K562 (cell line): ENCODE measurements around the gene SAMD4A. TPM values are rescaled to one million over a fixed set of nuclear protein-coding genes. Genes with fewer than 3 reads are reported as not detected.

Experiments used
- ATAC-seq: fragments of 200-7000 bp; cut with Tn5 transposase; 3 replicates; pipeline ENCODE4 v1.9.1; 2020; ENCODE audit warnings: moderate library complexity
- BruUV-seq: library from RNA; stranded (reverse); fragments of 400-500 nt; replicated peaks from 2 replicates; lab custom pipeline; 2021; lab: Mats Ljungman, UMichigan
- CTCF ChIA-PET: fragments of 300-600 bp; formaldehyde crosslinking; extraction: SDS; loops from one replicate; lab custom pipeline; 2021; ENCODE audit warnings: low intra/inter-chr PET ratio; lab: Yijun Ruan, JAX
- POLR2A ChIA-PET: fragments of 300-600, 350-650 bp; sonication (Branson Sonifier 250); formaldehyde crosslinking; extraction: SDS; loops from one replicate; lab custom pipeline; 2021; ENCODE audit warnings: antibody characterized with exemption, inconsistent platforms; lab: Yijun Ruan, JAX
- DNase-seq, 4 experiments: peaks; one replicate each; pipeline versions ENCODE4 v3.0.0 to v3.0.0-alpha.2; 2011 to 2018; ENCODE audit warnings: low spot score in 3 of 4, mixed read lengths in 3 of 4; ENCODE audit errors: extremely low read depth in 1 of 4
- FAIRE-seq: peaks from 2 replicates; lab custom pipeline; 2011; peaks lifted over from hg19 to GRCh38; lab: Jason Lieb, UNC
- H2AFZ ChIP-seq: 2 replicates; pipeline ENCODE4 v1.6.0; 2011; ENCODE audit warnings: low read depth, low read length, control low read depth, inconsistent platforms
- H3K27ac ChIP-seq: fragments of 200-600 bp; 3 replicates; pipeline ENCODE4 v1.8.0; 2011; ENCODE audit warnings: low read depth, mild to moderate bottlenecking, control low read depth, inconsistent platforms, low read length, moderate library complexity, mixed read lengths; ENCODE audit errors: extremely low read depth
- H3K27me3 ChIP-seq, 2 experiments: fragments of 300-600 bp in 1 of 2; 2 replicates in 1 of 2; 3 replicates in 1 of 2; pipeline versions ENCODE4 v1.6.0 to v1.8.0; 2011; ENCODE audit warnings: inconsistent platforms in 2 of 2, low read length in 2 of 2, mild to moderate bottlenecking in 1 of 2, mixed read lengths in 1 of 2, moderate library complexity in 1 of 2; ENCODE audit not compliant: control insufficient read depth in 2 of 2, insufficient read depth in 2 of 2
- H3K36me3 ChIP-seq: fragments of 300-600 bp; 3 replicates; pipeline ENCODE4 v1.8.0; 2011; ENCODE audit warnings: mild to moderate bottlenecking, low read length, inconsistent platforms; ENCODE audit not compliant: control insufficient read depth, insufficient read depth
- H3K4me1 ChIP-seq, 2 experiments: fragments of 200-600 bp in 1 of 2; replicated peaks in 1 of 2; 2 replicates in 1 of 2; 3 replicates in 1 of 2; pipeline versions ENCODE4 v1.5.1 to v1.8.0; 2011; ENCODE audit warnings: inconsistent platforms in 2 of 2, low read length in 2 of 2, mild to moderate bottlenecking in 1 of 2, mixed read lengths in 1 of 2, moderate library complexity in 1 of 2; ENCODE audit not compliant: control insufficient read depth in 2 of 2, insufficient read depth in 2 of 2
- H3K4me2 ChIP-seq: 2 replicates; pipeline ENCODE4 v1.6.1; 2011; ENCODE audit warnings: low read length, control low read depth, inconsistent platforms, mixed read lengths; ENCODE audit not compliant: insufficient read depth
- H3K4me3 ChIP-seq: fragments of 200-600 bp; sonication (generic), shearing (Covaris generic); 2 replicates; pipeline ENCODE4 v1.5.1; 2016; ENCODE audit warnings: control low read depth, inconsistent platforms
- H3K79me2 ChIP-seq: fragments of 200-600 bp; 3 replicates; pipeline ENCODE4 v1.8.0; 2011; ENCODE audit warnings: low read length, inconsistent platforms; ENCODE audit not compliant: control insufficient read depth, insufficient read depth
- H3K9ac ChIP-seq, 2 experiments: 2 replicates each; pipeline versions ENCODE4 v1.6.0 to v1.6.1; 2011; ENCODE audit warnings: low read depth in 2 of 2, low read length in 2 of 2, control low read depth in 1 of 2, inconsistent platforms in 1 of 2, mild to moderate bottlenecking in 1 of 2, mixed read lengths in 1 of 2; ENCODE audit not compliant: insufficient read depth in 1 of 2
- H3K9me1 ChIP-seq: one replicate; pipeline ENCODE4 v1.6.0; 2011; ENCODE audit warnings: inconsistent platforms, mild to moderate bottlenecking, low read length, moderate library complexity; ENCODE audit not compliant: control insufficient read depth, insufficient read depth
- H3K9me3 ChIP-seq: replicated peaks from 2 replicates; pipeline ENCODE4 v1.5.1; 2011; ENCODE audit warnings: low read depth, low read length, inconsistent platforms; ENCODE audit not compliant: control insufficient read depth, insufficient read depth
- H4K20me1 ChIP-seq: replicated peaks from 2 replicates; pipeline ENCODE4 v1.6.1; 2011; ENCODE audit warnings: low read length, inconsistent platforms, mixed read lengths; ENCODE audit not compliant: control insufficient read depth, insufficient read depth
- CBX1 ChIP-seq: sonication (generic); IDR thresholded peaks from 2 replicates; pipeline ENCODE4 v1.6.1; 2016; ENCODE audit warnings: antibody characterized with exemption, low read depth, mild to moderate bottlenecking
- CC2D1A ChIP-seq: fragments of 450-650 bp; IDR thresholded peaks from 2 replicates; pipeline ENCODE4 v1.6.1; 2017; ENCODE audit warnings: mild to moderate bottlenecking
- CXXC5 ChIP-seq: fragments of 250-450 bp; sonication (Bioruptor Pico); IDR thresholded peaks from 2 replicates; pipeline ENCODE4 v1.8.0; 2022; ENCODE audit warnings: inconsistent platforms, mild to moderate bottlenecking, moderate library complexity
- E2F8 ChIP-seq: fragments of 450-650 bp; IDR thresholded peaks from 2 replicates; pipeline ENCODE4 v1.7.1; 2018; ENCODE audit warnings: mild to moderate bottlenecking, low read depth; ENCODE audit not compliant: partially characterized antibody
- FOS ChIP-seq: IDR thresholded peaks from 3 replicates; pipeline ENCODE4 v1.6.1; 2011; ENCODE audit not compliant: insufficient read length; ENCODE audit errors: extremely low read depth
- MAFG ChIP-seq: fragments of 450-650 bp; conservative IDR thresholded peaks from 2 replicates; pipeline ENCODE4 v1.6.1; 2016; ENCODE audit warnings: missing genetic modification characterization, missing compliant biosample characterization
- MYNN ChIP-seq, 2 experiments: sonication (generic); formaldehyde crosslinking in 1 of 2; IDR thresholded peaks; 2 replicates each; pipeline versions ENCODE4 v1.5.0 to v1.6.1; 2016 to 2020; ENCODE audit warnings: antibody characterized with exemption in 1 of 2, missing genetic modification reagents in 1 of 2
- NEUROD1 ChIP-seq: fragments of 150-350 bp; IDR thresholded peaks from 2 replicates; pipeline ENCODE4 v1.6.1; 2014; ENCODE audit warnings: borderline replicate concordance, low read length, low read depth; ENCODE audit not compliant: partially characterized antibody
- PCBP2 ChIP-seq: fragments of 200-400 bp; formaldehyde crosslinking; IDR thresholded peaks from 2 replicates; pipeline ENCODE4 v1.6.1; 2018; ENCODE audit warnings: low read length, low read depth, mild to moderate bottlenecking, moderate library complexity; ENCODE audit not compliant: poor library complexity, severe bottlenecking
- TAF1 ChIP-seq: IDR thresholded peaks from 2 replicates; pipeline ENCODE4 v1.6.1; 2011; ENCODE audit warnings: mild to moderate bottlenecking, low read length, moderate library complexity; ENCODE audit not compliant: insufficient read depth, control insufficient read depth, severe bottlenecking; ENCODE audit errors: extremely low read depth
- YY1 ChIP-seq, 3 experiments: IDR thresholded peaks; 2 replicates each; pipeline ENCODE4 v1.6.1; 2011; ENCODE audit warnings: low read length in 2 of 3, mild to moderate bottlenecking in 2 of 3, moderate library complexity in 2 of 3, borderline replicate concordance in 1 of 3, control low read depth in 1 of 3, low read depth in 1 of 3; ENCODE audit not compliant: insufficient read depth in 3 of 3, insufficient replicate concordance in 2 of 3, control insufficient read depth in 1 of 3, insufficient read length in 1 of 3; ENCODE audit errors: extremely low read depth in 1 of 3
- ZBTB34 ChIP-seq: fragments of 250-450 bp; sonication (Bioruptor Pico); IDR thresholded peaks from 2 replicates; pipeline ENCODE4 v1.8.0; 2021; ENCODE audit warnings: mild to moderate bottlenecking, moderate library complexity
- WGBS: fragments of 100-300 bp; shearing (Covaris generic); methylation state at CpG from one replicate; pipeline ENCODE4 v1.1.6; 2016; ENCODE audit warnings: low coverage, mixed read lengths; ENCODE audit not compliant: insufficient coverage; ENCODE audit errors: missing lambda C conversion rate; 5-methylcytosine and 5-hydroxymethylcytosine counted together
- in situ Hi-C: fragments of 300-500 bp; cut with MboI; formaldehyde crosslinking; loops from 4 replicates; pipeline ENCODE4 v1.15.0; 2018; ENCODE audit warnings: inconsistent platforms, mixed read lengths
- intact Hi-C: fragments of 100-400 bp; cut with micrococcal nuclease; formaldehyde crosslinking; loops from 2 replicates; pipeline ENCODE4 v1.14.2; 2022
- polyA plus RNA-seq, 8 experiments: library from polyadenylated mRNA; depleted of rRNA in 4 of 8; stranded (reverse) in 5 of 8; unstranded in 3 of 8; fragments of >200 nt; fragmentation: Nextera tagmentation in 2 of 8; fragmentation: Illumina TruSeq in 1 of 8; extraction: Ambion mirVana in 2 of 8; extraction: Trizol in 1 of 8; gene quantifications; 2 replicates each; pipeline versions ENCODE4 v1.2.1 to v1.2.3, GENCODE V29; 2011 to 2014; ENCODE audit warnings: inconsistent platforms in 1 of 8, missing spikeins in 1 of 8
- total RNA-seq, 7 experiments: library from RNA; depleted of rRNA in 6 of 7; stranded (reverse); fragments of >200 nt in 6 of 7; fragmentation: Illumina TruSeq in 2 of 7; extraction: Trizol in 2 of 7; gene quantifications; 2 replicates each; pipeline versions ENCODE4 v1.2.1 to v1.2.3, GENCODE V29; 2011 to 2021; ENCODE audit warnings: low replicate concordance in 1 of 7
- TF ChIP-seq, protein P1 (sequence below): sonication (generic); formaldehyde crosslinking; IDR thresholded peaks from 2 replicates; pipeline ENCODE4 v1.8.0; 2023; ENCODE audit warnings: mild to moderate bottlenecking, missing genetic modification reagents

Gene SAMD4A
- total and polyA plus RNA-seq, 9 of the 15 experiments (the other 6 are each of a cell fraction or from before 2014, with no cell fraction given) = 0.66 to 6.8 (median 3.3) TPM

DNA sequence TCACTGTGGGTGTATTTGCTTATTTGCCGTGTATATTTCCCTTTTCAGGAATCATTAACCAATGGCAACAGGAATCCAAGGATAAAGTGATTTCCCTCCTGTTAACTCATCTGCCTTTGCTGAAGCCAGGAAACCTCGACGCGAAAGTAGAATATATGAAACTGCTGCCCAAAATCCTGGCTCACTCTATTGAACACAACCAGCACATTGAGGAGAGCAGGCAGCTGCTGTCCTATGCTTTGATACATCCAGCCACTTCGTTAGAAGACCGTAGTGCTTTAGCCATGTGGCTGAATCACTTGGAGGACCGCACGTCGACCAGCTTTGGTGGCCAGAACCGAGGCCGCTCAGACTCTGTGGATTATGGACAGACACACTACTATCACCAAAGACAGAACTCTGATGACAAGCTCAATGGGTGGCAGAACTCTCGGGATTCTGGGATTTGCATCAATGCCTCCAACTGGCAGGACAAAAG, 135.1 kb downstream of the SAMD4A start:
- Histone ChIP-seq H3K4me1 (peaks cover 0 to 8% of the 10 kb centered on the region in 2 experiments; a peak in 3 of 5 replicates), H4K20me1 (0 out of 2 replicates have a peak, but pooled peaks cover 4% of the 10 kb centered on the region), H3K79me2 (peaks cover 12% of the 10 kb centered on the region), H3K9me1 (no peaks in the 10 kb centered on the region), H3K27ac (no peak overlapping the region), H3K36me3 (peaks cover 34% of the 10 kb centered on the region; the same call in 2 of the 3 replicates), H3K27me3 (no peaks in the 10 kb centered on the region), H3K4me3 (no peak overlapping the region), H3K9me3 (no peaks in the 10 kb centered on the region), H3K9ac (no peak overlapping the region), H3K4me2 (no peak overlapping the region), H2AFZ (no peak overlapping the region)
- POLR2A ChIA-PET = interaction anchor here (0.6 to 1.6 kb wide), 3 partner anchors 8 to 133 kb away, joined by 3 to 7 read pairs (median 4); no protein-coding TSS in a partner anchor
- DNase-seq (no peak), FAIRE-seq (no peak), ATAC-seq (no peak)
- no TSS peak for BruUV-seq
- 86% methylated on average over 12 of the region's 12 CpGs for WGBS
- intact Hi-C loops = no loop called here
- in situ Hi-C loops = no loop called here
- CTCF ChIA-PET = no interaction called here
- TF ChIP-seq YY1 (IDR thresholded peaks at IDR 0.05; ENCODE audit: borderline replicate concordance in 1 of 3, control insufficient read depth in 1 of 3, extremely low read depth in 1 of 3, insufficient read depth in 3 of 3, insufficient read length in 1 of 3, insufficient replicate concordance in 2 of 3, low read depth in 1 of 3, low read length in 2 of 3) (no peak), PCBP2 (no peak), E2F8 (no peak), CXXC5 (CRISPR knock-in tag) (no peak), TAF1 (no peak), FOS (no peak), ZBTB34 (CRISPR knock-in tag) (no peak), MYNN (IDR thresholded peaks at IDR 0.05) (no peak), MYNN (CRISPR knock-in tag; IDR thresholded peaks at IDR 0.05) (no peak), CC2D1A (no peak), NEUROD1 (no peak), MAFG (tag) (no peak), CBX1 (no peak)
- TF ChIP-seq, protein P1, sequence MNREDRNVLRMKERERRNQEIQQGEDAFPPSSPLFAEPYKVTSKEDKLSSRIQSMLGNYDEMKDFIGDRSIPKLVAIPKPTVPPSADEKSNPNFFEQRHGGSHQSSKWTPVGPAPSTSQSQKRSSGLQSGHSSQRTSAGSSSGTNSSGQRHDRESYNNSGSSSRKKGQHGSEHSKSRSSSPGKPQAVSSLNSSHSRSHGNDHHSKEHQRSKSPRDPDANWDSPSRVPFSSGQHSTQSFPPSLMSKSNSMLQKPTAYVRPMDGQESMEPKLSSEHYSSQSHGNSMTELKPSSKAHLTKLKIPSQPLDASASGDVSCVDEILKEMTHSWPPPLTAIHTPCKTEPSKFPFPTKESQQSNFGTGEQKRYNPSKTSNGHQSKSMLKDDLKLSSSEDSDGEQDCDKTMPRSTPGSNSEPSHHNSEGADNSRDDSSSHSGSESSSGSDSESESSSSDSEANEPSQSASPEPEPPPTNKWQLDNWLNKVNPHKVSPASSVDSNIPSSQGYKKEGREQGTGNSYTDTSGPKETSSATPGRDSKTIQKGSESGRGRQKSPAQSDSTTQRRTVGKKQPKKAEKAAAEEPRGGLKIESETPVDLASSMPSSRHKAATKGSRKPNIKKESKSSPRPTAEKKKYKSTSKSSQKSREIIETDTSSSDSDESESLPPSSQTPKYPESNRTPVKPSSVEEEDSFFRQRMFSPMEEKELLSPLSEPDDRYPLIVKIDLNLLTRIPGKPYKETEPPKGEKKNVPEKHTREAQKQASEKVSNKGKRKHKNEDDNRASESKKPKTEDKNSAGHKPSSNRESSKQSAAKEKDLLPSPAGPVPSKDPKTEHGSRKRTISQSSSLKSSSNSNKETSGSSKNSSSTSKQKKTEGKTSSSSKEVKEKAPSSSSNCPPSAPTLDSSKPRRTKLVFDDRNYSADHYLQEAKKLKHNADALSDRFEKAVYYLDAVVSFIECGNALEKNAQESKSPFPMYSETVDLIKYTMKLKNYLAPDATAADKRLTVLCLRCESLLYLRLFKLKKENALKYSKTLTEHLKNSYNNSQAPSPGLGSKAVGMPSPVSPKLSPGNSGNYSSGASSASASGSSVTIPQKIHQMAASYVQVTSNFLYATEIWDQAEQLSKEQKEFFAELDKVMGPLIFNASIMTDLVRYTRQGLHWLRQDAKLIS = no peak
